Activated CD8-positive, alpha-beta memory T cell treated with anti-CD3 and anti-CD28 coated beads, Interleukin-2, amount 50 U/mL, for 24 hours (primary cell): ENCODE measurements around the gene MADD.
A peak's percentile ranks its signal among the peaks of the same experiment; 100 is the strongest.

ENCODE experiments used
- DNase-seq: peaks from one replicate; pipeline ENCODE4 v3.0.0-alpha.2; 2020; ENCODE audit errors: extremely low read depth

MADD gene

DNA sequence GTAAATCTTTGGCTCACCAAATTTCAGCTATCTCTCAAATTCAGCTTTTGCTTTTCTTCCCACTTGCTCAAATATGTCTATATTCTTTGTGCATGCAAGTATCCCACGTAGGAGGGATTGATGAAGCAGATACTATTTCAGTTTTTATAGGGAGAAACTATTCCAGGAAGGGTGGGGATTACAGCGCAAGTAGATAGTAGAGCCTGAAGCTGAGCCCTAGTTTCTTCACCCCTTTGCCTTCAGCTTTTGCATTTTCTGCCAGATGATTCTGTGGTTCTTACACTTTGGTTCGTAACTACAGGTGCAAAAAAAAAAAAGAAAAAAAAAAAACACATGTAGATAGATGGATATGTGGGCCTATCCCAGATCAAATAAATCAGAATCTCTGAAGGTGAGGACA lies 18.2 kb upstream of the MADD start:
- DNase-seq: no peak

DNA sequence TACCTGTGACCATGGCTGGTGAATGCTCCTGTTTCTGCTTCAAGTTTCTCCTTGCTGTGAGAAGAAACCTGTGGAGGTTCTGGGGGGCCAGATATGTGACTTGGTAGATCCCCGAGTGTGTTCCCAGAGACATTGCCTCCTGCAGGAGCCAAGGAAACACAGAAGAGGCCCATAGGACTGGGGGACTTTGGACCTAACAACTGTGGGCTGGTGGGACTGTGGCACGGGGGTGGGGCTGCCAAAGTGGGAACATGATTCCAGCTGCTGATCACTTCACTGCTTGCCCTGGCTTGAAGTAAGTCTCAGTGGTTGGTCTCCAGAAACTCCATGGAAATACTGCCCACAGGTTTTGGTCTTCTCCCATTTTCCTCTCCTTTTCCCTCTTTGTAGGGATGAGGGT lies 16.3 kb upstream of the MADD start:
- no peak for DNase-seq

DNA sequence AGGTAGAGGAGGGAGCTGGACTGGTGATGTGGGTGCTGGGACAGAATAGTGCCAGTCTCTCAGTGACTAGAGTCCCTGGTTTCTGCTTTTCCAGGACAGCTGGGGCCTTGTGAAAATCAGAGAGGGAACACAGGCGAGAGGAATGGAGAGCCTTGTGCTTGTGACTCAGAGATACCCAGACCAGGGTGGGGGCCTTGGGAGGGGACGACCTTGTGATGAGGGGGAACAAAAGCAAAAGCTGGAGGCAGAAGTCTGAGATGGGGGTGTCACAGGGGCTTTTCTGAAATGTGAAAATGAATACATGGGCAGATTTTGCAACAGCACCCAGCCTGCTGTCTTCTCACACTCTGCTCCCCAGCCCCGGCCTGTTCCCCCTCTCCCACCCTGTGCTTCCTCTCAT lies 15.5 kb upstream of the MADD start:
- DNase-seq: no peak

DNA sequence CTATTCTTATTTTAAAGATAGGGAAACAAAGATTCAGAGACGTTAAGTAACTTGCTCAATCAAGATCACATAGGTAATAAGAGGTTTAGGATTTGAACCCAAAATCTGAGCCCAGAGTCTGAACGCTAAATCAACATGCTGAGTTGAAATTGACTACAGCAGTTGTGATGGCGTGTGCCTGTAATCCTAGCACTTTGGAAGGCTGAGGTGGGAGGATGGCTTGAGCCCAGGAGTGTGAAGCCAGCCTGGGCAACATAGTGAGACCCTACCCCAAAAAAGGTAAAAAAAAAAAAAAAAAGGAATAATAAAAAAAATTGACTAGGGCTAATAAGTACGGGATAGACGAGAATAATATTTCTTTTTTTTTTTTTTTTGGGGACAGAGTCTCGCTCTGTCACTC lies 13.6 kb upstream of the MADD start:
- no peak for DNase-seq

DNA sequence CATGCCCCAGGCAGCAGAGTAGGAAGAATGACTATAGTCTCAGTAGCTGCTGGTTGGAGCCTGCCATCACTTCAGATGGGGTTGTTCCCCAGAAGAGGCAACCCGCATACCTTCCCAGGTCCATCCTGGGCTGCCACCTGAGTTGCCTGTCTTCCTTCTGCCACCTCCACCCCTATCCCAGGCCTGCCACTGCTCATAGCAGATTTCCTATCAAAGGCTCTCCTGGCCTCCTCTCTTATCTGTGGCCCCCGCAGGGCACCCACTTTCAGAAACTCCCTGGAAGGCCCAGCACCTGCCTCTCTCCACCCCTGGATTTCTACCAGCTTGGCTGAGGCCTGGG lies 12.8 kb upstream of the MADD start:
- no peak for DNase-seq

DNA sequence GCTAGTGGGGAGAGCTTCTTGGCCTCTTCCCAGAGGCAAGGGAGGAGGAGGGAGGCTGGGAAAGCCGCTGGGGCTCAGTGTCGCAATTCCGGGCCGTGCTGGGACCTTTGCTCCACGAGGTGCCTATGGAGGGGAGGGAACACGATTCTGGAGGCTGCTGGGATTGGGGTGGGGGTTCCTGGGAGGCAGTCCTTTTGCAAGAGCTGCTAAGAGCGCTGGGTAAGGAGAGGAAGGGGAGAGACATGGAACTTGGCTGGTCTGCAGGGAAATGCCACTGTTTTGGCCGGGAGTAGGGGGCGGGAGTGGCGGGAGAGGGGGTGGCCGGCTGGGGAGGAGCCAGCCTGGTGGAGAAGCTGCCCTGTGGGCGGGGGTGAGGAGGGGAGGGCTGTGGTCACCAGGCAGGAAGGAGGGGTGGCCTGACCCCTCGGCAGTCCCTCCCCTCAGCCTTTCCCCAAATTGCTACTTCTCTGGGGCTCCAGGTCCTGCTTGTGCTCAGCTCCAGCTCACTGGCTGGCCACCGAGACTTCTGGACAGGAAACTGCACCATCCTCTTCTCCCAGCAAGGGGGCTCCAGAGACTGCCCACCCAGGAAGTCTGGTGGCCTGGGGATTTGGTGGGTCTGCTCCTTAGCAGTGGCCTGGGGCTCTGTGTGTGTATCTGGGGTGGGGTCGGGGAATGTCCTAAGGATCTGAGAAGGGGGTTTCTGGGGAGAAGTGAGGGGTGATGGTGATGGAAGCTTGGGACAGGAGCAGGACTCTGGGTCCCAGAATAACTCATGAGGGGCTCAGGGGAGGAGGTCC lies 12.2 kb upstream of the MADD start, which contains the start of gene NR1H3:
Gene NR1H3 (plus strand): TSS at position 480 of the 800 bp plus-strand sequence. CDS start 1,221 bp downstream, outside the sequence.
- DNase-seq: no peak

DNA sequence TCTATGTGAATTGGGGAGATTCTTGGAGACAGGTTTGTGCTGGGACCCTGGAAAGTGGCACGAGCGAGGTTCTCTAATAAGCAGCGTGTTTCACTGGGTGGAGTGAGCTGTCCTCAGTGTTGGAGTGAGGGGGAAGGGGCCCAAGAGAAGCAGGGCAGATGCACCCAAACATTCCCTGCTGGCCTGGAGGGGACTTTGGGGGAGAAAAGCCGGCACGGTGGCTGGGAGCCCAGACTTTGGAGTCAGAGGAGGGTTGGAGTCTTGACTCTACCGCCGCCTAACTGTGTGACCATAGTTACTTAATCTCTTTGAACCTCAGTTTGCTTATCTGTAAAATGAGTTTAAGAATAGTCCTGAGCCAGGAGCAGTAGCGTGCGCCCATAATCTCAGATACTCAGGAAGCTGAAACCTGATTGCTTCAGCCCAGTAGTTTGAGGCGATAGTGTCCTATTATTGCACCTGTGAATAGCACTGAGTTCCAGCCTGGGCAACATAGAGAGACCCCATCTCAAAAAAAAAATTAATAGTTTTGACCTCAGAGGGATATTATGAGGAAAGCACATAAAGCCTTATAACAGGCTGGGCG lies 11.5 kb upstream of the MADD start:
- no peak for DNase-seq

DNA sequence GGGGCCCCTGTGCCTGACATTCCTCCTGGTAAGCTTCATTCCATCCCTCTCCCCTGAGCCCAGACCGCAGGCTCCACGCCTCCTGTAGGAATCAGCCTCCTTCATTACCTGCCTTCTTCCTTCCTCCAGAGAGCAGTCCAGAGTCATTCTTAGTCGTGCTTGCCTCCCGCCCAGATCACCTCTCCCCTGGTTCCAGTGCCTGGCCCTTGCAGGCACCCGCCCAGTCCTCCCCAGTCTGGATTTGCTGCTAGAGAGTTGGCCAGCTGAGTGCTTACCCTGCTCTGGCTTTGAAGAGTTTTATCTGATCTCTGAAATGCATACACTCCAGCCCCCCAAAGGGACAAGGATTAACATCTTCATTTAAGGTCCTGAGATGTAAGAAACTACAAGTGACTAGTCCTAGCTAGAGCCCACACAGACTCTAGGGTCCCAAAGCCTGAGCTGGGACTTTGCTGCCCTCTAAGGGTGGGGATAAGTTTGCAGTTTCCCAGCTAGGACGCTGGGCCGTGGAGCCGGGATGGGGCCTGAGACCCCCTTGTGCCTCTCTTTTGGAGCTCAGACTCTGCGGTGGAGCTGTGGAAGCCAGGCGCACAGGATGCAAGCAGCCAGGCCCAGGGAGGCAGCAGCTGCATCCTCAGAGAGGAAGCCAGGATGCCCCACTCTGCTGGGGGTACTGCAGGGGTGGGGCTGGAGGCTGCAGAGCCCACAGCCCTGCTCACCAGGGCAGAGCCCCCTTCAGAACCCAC lies 10.5 kb upstream of the MADD start:
- DNase-seq: no peak

DNA sequence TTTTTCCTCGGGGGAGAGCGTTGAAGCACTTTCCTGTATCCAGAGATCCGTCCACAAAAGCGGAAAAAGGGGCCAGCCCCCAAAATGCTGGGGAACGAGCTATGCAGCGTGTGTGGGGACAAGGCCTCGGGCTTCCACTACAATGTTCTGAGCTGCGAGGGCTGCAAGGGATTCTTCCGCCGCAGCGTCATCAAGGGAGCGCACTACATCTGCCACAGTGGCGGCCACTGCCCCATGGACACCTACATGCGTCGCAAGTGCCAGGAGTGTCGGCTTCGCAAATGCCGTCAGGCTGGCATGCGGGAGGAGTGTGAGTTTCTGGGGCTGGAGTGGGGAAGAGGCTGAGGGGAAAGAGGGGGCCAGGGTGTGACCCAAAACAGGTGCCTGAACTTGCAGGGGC lies 9.6 kb upstream of the MADD start:
- DNase-seq: no peak

DNA sequence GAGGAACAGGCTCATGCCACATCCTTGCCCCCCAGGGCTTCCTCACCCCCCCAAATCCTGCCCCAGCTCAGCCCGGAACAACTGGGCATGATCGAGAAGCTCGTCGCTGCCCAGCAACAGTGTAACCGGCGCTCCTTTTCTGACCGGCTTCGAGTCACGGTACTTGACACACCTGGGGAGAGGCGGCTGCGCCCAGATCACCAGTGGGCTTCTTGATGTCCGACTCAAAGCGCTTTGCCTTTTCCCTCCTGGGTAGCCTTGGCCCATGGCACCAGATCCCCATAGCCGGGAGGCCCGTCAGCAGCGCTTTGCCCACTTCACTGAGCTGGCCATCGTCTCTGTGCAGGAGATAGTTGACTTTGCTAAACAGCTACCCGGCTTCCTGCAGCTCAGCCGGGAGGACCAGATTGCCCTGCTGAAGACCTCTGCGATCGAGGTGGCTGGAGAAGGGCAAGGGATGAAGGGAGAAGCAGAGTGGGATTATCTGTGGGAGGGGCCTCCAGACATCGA lies 8.6 kb upstream of the MADD start:
- no peak for DNase-seq

DNA sequence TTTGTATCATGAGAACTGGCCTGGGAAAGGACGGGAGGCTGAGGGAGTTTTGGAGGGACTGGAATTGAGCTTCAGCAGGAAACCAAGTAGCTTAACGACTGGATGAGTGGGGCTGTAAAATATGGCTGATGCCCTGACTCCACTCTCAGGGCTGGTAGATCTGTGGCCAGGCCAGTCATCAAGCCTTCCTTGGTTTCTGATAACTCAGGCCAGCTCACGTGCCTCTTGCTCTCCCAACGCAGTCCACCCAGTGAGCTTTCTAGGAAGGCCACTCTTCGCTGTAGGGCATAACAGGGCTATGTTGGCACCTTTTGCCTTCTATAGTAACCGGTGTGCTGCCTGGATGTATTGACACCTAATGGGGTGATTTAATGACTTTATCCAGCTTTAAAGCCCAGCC lies 5.8 kb upstream of the MADD start:
- no peak for DNase-seq

DNA sequence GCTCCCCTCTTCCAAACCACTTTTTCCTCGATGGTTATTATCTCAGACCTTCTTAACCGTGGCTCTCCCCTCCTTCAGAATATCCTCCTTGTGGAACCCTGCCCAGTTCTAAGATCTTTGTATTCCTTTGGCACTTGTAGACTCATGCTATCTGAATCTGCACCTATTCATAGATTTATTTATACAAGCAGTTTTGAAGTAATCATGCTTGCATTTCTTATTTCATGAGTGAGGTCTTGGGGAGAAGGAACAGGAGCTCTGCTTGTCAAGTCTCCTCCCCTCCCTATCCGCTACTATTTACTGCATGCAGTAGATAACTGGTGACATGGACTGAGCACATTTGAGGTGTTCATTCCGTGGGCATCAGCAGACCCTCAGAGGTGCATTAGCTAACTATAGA lies 5.4 kb upstream of the MADD start:
- no peak for DNase-seq

DNA sequence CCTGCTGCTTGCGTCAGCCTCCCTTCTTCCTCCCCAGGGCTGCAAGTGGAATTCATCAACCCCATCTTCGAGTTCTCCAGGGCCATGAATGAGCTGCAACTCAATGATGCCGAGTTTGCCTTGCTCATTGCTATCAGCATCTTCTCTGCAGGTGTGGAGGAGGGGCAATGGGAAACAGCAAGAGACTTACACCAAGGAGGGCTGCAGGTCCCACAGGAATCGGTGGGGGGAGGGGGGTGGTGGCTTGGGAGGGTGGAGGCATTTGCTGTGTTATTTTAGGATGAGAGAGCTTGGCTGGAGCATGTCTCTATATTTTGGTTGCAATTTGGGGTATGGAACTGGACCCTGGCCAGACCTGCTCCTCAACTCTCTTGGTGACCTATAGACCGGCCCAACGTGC lies 2.1 kb upstream of the MADD start:
- DNase-seq: no peak

DNA sequence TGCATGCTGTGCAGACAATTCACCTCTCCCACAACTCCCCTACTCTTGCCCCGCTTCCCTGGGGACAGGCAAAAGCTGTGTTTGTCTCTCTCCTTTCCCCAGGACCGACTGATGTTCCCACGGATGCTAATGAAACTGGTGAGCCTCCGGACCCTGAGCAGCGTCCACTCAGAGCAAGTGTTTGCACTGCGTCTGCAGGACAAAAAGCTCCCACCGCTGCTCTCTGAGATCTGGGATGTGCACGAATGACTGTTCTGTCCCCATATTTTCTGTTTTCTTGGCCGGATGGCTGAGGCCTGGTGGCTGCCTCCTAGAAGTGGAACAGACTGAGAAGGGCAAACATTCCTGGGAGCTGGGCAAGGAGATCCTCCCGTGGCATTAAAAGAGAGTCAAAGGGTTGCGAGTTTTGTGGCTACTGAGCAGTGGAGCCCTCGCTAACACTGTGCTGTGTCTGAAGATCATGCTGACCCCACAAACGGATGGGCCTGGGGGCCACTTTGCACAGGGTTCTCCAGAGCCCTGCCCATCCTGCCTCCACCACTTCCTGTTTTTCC lies 1.4 kb upstream of the MADD start:
- no peak for DNase-seq

DNA sequence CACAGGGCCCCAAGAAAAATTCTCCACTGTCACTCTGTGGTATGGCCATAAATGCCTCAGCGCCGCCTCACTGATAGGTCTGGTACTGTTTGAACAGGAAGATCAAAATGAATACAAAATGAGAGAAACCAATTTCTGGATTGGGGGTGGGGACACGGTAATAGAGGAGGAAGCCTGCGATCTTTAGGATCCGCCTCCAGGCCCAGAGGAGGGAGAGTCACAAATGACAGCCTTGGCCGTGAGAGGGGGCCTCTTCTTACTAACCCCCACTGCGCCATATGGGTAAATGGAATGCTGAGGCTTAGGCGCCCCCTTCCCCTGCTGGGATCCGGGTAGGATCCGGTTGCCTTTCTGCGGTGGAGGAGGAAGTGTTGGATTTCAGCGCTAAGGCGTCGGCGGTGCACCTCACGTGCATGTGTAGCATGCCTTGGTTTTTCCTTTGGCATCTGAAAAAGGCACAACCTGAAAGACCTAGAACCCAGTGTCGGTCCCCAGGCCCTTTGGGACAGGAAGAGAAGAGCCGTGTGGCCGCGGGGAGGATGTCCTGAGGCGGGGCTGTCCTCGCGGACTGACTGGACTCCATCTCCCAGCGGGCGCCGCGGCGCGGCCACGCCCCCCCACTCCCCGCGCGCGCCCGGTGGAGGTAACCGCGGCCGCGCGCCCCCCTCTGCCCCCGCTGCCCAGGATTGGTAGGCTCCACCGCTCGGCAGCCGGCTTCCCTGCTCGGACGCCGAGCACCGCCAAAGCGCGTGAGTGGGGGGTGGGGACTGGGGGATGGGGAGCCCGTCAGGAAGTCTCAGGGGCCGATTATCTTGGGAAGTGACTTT lies 718 bp upstream of the MADD start:
- DNase-seq: peak; percentile 51

DNA sequence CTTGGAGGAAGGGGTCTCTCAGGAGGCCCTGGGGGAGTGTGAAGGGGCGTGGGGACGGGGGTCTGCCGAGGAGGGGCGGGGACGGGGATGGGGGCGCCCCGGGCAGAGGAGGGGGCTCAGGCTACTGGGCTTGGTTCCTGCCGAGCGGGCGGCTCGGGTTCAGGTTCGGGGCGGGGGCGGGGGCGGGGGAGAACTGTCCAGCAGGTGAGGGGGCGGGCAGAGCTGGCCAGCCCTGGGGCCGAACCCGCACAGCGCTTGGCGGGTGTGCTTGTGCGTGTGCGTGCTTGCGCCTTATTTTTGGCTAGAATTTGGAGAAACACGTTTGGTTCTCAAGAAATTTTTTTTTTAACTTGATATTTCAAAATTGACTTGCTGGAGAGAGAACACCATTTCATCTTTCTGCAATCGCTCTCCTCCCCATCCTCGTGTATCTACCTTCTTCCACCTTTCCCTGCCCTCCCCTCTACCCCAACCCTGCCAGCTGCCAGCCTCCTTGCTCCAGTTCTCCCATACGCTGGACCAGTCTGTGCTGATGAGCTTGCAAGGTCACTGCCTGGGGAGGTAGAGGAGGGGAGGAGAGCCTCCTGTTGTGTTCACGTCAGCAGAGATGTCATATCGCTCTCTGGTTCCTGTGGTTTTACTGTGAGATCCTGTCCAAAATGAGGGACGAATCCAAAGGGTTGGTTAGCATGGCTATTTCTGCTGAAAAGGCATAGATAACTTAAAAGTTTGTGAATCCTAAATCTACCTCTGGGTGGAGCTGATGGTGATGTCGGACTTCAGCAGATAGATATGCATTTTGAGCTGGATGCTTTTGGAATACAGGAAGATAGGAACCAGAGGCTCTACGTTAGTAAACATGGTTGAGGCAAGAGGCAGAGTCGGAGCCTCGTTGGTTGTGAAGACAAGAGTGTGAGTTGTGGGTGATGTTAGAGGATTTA lies 668 bp downstream of the MADD start:
- no peak for DNase-seq

DNA sequence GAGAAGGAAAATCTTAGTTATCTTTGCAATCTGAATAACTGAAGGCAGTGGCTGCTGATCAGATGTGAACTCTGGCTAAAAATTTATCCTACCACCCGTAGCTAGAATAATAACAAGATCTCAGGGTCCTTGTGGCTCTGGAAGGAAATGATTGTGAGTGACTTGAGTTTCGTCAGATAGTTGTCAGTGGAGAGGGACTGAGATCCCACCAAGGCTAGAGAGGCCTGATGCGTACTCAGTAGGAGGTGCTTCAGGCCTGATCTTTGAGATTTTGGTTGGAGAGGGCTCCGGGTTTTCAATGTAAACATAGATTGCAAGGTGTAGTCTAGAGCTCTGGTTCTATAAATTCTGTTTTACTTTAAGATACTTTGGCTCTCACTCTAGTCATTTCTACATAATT lies 1.4 kb downstream of the MADD start:
- no peak for DNase-seq

DNA sequence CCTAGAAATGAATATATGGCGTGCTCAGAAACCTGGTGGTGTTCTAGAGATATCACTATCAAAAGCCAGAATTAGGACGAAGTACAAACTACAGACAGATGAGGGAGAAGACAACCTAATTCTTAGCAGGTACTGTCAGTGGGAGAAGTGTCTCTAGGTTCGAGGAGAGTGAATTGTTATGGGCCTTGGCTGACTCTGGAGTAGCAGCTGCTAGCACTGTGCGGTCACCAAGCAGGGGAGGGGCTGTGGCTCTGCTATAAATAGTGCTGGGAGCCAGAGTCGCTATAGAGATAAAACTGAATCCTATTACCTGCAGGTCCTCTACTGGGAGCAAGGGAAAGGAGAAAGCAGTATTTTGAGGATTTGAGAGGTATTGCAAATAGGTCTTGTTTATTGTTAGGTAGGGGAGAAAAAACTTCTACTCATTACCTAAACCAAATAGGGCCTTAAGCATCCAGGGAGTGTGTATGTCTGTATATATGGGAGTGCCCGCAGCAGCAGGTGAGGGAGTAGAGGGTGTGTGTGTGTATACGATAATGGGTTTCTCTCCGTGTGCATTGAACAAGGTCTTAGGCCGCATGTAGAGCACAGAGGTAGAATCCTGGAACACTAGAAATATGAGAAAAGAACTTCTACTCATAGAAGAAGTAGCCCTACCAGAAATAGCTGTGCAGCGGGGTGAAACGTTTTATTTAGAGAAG lies 2.2 kb downstream of the MADD start:
- no peak for DNase-seq

DNA sequence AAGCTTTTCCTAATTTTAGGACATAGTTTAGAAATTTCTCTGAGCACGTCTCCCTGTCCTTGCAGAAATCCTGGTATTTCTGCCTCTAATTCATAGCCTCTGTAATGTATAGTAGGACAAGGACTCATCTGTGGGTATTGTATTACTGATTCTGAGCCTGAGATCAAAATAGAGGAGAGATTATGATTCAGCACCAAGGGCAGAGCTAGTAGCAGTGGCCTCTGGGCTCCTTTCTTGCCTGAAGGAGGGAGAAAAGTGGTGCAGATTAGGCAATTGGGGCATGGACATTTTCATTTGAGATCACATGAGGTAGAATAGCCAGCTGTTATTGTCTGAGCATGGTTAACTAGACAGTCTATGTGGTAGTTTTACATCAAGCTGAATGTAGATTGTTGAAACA lies 2.8 kb downstream of the MADD start:
- DNase-seq: no peak
